ENCODE results near the gene ZFP57. TPM values are rescaled to one million over a fixed set of nuclear protein-coding genes. Genes with fewer than 3 reads are reported as not detected.

The ZFP57 gene
- total RNA-seq, 1 donor from 2014 or later = 1.7 TPM

DNA sequence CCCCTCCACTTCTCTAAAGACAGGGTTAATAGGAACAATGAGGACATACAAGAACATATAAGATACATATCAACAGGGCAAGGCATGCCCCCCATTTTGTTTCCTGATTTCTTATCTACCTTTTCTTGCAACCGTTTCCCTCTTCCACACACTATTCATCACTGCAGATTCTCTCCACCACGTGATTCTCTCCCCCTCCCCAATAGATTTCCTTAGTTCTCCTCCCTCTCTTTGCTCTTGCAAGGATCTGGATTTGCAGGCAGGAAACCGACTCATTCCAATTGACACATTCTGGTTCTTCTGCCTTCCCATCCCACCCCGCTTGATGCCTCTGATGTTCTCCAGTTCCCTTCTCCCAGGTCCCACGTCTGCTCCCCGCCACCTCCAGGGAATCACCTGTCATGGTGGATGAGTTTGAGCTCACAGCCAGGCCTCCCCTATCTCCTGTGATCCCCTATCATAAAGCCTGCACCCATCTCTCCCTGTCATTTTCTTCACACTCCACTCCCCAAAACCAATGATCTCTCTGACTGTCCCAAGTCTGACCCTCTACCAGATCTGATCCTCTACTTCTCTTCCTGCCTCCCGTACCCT lies 55.5 kb downstream of the ZFP57 start:
- no peak for DNase-seq

DNA sequence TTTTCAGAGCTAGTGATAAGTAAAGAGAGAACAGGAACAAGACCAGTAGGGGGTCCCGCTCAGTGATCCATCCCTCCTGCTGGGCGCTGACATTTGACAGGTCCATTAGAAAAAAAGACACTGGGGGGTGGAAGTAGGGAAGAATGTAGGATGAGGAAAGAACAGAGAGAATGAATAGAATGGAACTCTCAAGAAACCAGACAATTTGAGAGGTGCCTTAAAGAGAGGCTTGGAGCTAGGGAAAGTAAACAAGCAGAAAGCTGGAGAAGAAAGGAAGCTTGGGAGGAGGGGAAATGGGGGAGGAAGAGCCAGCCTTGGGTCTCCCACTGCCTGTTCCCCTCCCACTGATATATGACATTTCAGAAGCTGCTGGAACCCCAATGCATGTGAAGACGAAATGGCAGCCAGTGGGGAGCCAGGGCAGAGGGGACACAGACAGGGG lies 56.4 kb downstream of the ZFP57 start:
- no peak for DNase-seq

Other genes with a start within 250 kb of the ZFP57 start
- not detected in 2 replicates for gene OR10C1, start 241.8 kb downstream of the ZFP57 start, total RNA-seq
- gene OR11A1, start 224.1 kb downstream of the ZFP57 start, total RNA-seq = not detected in 2 replicates
- not detected in 2 replicates for gene OR2H1, start 224.0 kb downstream of the ZFP57 start, total RNA-seq
- gene MAS1L, start 193.2 kb downstream of the ZFP57 start, total RNA-seq = not detected in 2 replicates
- 5.8 and 82.4 TPM in 2 replicates for gene UBD, start 121.4 kb downstream of the ZFP57 start, total RNA-seq
- gene OR2H2, start 96.0 kb downstream of the ZFP57 start, total RNA-seq = not detected in 2 replicates
- 1.0 and 5.4 TPM in 2 replicates for gene GABBR1, start 48.0 kb downstream of the ZFP57 start, total RNA-seq
- gene MOG, start 24.1 kb downstream of the ZFP57 start, total RNA-seq = not detected in 2 replicates
- 6.7 and 68.2 TPM in 2 replicates for gene HLA-F, start 42.3 kb upstream of the ZFP57 start, total RNA-seq
- gene HLA-G, start 146.7 kb upstream of the ZFP57 start, total RNA-seq = not detected in 2 replicates

Measured in dermis blood vessel endothelial cell (primary cell).